ENCODE results near the gene TNFRSF6B.

The TNFRSF6B gene

GRCh38 chr20:63701329-63702035 is 5.0 kb downstream of the TNFRSF6B start:
- intact Hi-C loops (cut with micrococcal nuclease) = no loop called here
- Mint-ChIP-seq H3K9me3 (no peaks in the 10 kb centered on the region), H3K4me3 (no peak overlapping the region), H3K36me3 (ENCODE audit: low read depth) (peaks cover 82% of the 10 kb centered on the region), H3K27ac (no peak overlapping the region), H3K4me1 (ENCODE audit: low read depth) (peaks cover 42% of the 10 kb centered on the region), H3K27me3 (peaks cover 3% of the 10 kb centered on the region)

- Mint-ChIP-seq H3K9me3 (no peaks in the 10 kb centered on the region), H3K27ac (no peak overlapping the region)
Observed at GRCh38 chr20:63702036-63702665, 5.7 kb downstream of the TNFRSF6B start.

GRCh38 chr20:63702751-63703470 is 6.5 kb downstream of the TNFRSF6B start:
- Mint-ChIP-seq H3K27me3 (no peaks in the 10 kb centered on the region), H3K36me3 (ENCODE audit: low read depth) (peaks cover 84% of the 10 kb centered on the region), H3K4me1 (ENCODE audit: low read depth) (peaks cover 36% of the 10 kb centered on the region), H3K27ac (no peak overlapping the region), H3K9me3 (no peaks in the 10 kb centered on the region), H3K4me3 (no peak overlapping the region)
- intact Hi-C loops (cut with micrococcal nuclease) = no loop called here

More at GRCh38 chr20:63702036-63702665, 5.7 kb downstream of the TNFRSF6B start:
- Mint-ChIP-seq H3K4me1 (ENCODE audit: low read depth) (peaks cover 42% of the 10 kb centered on the region), H3K27me3 (peaks cover 2% of the 10 kb centered on the region), H3K4me3 (no peak overlapping the region), H3K36me3 (ENCODE audit: low read depth) (peaks cover 84% of the 10 kb centered on the region)
- intact Hi-C loops (cut with micrococcal nuclease) = no loop called here

- Mint-ChIP-seq H3K27ac (no peak overlapping the region), H3K4me3 (no peak overlapping the region), H3K27me3 (no peaks in the 10 kb centered on the region), H3K9me3 (no peaks in the 10 kb centered on the region), H3K36me3 (ENCODE audit: low read depth) (peaks cover 84% of the 10 kb centered on the region), H3K4me1 (ENCODE audit: low read depth) (peaks cover 34% of the 10 kb centered on the region)
- intact Hi-C loops (cut with micrococcal nuclease) = no loop called here
Observed at GRCh38 chr20:63703471-63703975, 7.1 kb downstream of the TNFRSF6B start.

GRCh38 chr20:63703976-63704748 is 7.7 kb downstream of the TNFRSF6B start:
- Mint-ChIP-seq H3K36me3 (ENCODE audit: low read depth) (peaks cover 85% of the 10 kb centered on the region), H3K4me1 (ENCODE audit: low read depth) (peaks cover 36% of the 10 kb centered on the region), H3K9me3 (no peaks in the 10 kb centered on the region), H3K27me3 (no peaks in the 10 kb centered on the region), H3K27ac (no peak overlapping the region), H3K4me3 (no peak overlapping the region)
- intact Hi-C loops (cut with micrococcal nuclease) = no loop called here

- Mint-ChIP-seq H3K9me3 (no peaks in the 10 kb centered on the region), H3K27ac (no peak overlapping the region), H3K4me3 (no peak overlapping the region), H3K27me3 (no peaks in the 10 kb centered on the region), H3K36me3 (ENCODE audit: low read depth) (peaks cover 85% of the 10 kb centered on the region), H3K4me1 (ENCODE audit: low read depth) (peaks cover 36% of the 10 kb centered on the region)
- intact Hi-C loops (cut with micrococcal nuclease) = no loop called here
Observed at GRCh38 chr20:63704749-63705117, 8.3 kb downstream of the TNFRSF6B start.

- Mint-ChIP-seq H3K4me1 (ENCODE audit: low read depth) (peaks cover 40% of the 10 kb centered on the region), H3K27ac (no peak overlapping the region), H3K27me3 (no peaks in the 10 kb centered on the region), H3K9me3 (no peaks in the 10 kb centered on the region), H3K4me3 (no peak overlapping the region), H3K36me3 (ENCODE audit: low read depth) (peaks cover 85% of the 10 kb centered on the region)
- intact Hi-C loops (cut with micrococcal nuclease) = no loop called here
Observed at GRCh38 chr20:63705232-63706026, 9.0 kb downstream of the TNFRSF6B start.

GRCh38 chr20:63706027-63706695 is 9.7 kb downstream of the TNFRSF6B start:
- H3K36me3 Mint-ChIP-seq (ENCODE audit: low read depth) = peaks cover 88% of the 10 kb centered on the region
- peak overlapping the region; percentile 82 for H3K4me3 Mint-ChIP-seq
- peaks cover 48% of the 10 kb centered on the region for H3K4me1 Mint-ChIP-seq (ENCODE audit: low read depth)
- H3K27ac Mint-ChIP-seq = peak overlapping the region; percentile 85
- no peaks in the 10 kb centered on the region for H3K9me3 Mint-ChIP-seq
- intact Hi-C loops (cut with micrococcal nuclease) = no loop called here
- H3K27me3 Mint-ChIP-seq = no peaks in the 10 kb centered on the region

- peaks cover 51% of the 10 kb centered on the region for H3K4me1 Mint-ChIP-seq (ENCODE audit: low read depth)
- no peaks in the 10 kb centered on the region for H3K27me3 Mint-ChIP-seq
- H3K27ac Mint-ChIP-seq = peak overlapping the region; percentile 85
Observed at GRCh38 chr20:63706852-63707557, 10.6 kb downstream of the TNFRSF6B start.

GRCh38 chr20:63707558-63708300 is 11.3 kb downstream of the TNFRSF6B start, which contains the start of the genes ARFRP1 and ZGPAT:
TSS of gene ARFRP1 (minus strand) at chr20:63707976. CDS start at chr20:63707091, 885 bp downstream.
TSS of gene ZGPAT (plus strand) at chr20:63708039. CDS start at chr20:63708581, 542 bp downstream.
- H3K27me3 Mint-ChIP-seq = no peaks in the 10 kb centered on the region
- H3K4me1 Mint-ChIP-seq (ENCODE audit: low read depth) = peaks cover 58% of the 10 kb centered on the region
- peaks cover 7% of the 10 kb centered on the region for H3K9me3 Mint-ChIP-seq
- peak within 1 kb of the TSS; percentile 82 for H3K4me3 Mint-ChIP-seq
- intact Hi-C loops (cut with micrococcal nuclease) = no loop called here
- H3K36me3 Mint-ChIP-seq (ENCODE audit: low read depth) = peaks cover 94% of the 10 kb centered on the region
- H3K27ac Mint-ChIP-seq = peak within 1 kb of the TSS; percentile 85

More at GRCh38 chr20:63706852-63707557, 10.6 kb downstream of the TNFRSF6B start:
- H3K9me3 Mint-ChIP-seq = peaks cover 1% of the 10 kb centered on the region
- peaks cover 94% of the 10 kb centered on the region for H3K36me3 Mint-ChIP-seq (ENCODE audit: low read depth)
- intact Hi-C loops (cut with micrococcal nuclease) = no loop called here
- H3K4me3 Mint-ChIP-seq = peak overlapping the region; percentile 82

GRCh38 chr20:63708301-63709148 is 12.1 kb downstream of the TNFRSF6B start:
- peak overlapping the region; percentile 82 for H3K4me3 Mint-ChIP-seq
- H3K9me3 Mint-ChIP-seq = peaks cover 7% of the 10 kb centered on the region
- intact Hi-C loops (cut with micrococcal nuclease) = no loop called here
- H3K36me3 Mint-ChIP-seq (ENCODE audit: low read depth) = peaks cover 100% of the 10 kb centered on the region
- H3K27ac Mint-ChIP-seq = peak overlapping the region; percentile 85
- H3K27me3 Mint-ChIP-seq = no peaks in the 10 kb centered on the region
- H3K4me1 Mint-ChIP-seq (ENCODE audit: low read depth) = peaks cover 58% of the 10 kb centered on the region

All from dendritic cell treated with granulocyte-macrophage colony-stimulating factor and Interleukin-4, amounts not matched to agents 40 ng/mL and 50 ng/mL, for 4 days (primary cell).